Measurements from ENCODE around the gene ZNF550.

The ZNF550 gene

DNA sequence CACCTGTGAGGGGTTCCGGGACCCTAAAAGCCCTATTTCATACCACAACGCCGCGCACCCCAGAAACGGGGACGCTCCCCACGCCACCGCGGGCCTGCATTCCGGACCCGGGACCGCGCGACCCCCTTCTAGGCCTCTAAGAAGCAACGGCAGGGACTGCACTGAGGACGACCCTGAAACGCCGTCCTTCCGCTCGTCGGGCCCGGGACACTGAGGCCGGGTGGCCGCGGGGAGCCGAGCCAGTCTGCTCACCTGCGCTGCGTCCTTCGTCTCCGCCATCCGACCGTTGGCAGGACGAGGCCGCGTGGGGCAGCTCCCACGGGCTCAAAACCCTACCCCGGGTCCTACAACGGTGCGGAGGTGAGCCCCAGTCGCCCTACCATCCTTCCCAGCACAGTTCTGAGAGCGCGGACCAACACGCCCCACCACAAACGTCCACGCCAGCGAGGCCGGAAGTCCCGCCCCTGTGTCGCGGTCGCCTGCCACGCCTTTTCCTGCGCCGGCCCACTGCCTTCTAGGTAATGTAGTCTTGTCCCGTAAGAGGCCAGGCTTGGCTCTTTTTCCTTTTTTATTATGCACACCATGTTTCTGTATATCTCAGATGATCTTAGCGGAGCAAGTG, at the start of gene ZNF550:
Gene ZNF550, minus strand, starts transcription at position 460 of the 622 bp plus-strand sequence. Its CDS starts 181 bp downstream, at position 279.
- DNase-seq: peak; percentile 87 to 91

DNA sequence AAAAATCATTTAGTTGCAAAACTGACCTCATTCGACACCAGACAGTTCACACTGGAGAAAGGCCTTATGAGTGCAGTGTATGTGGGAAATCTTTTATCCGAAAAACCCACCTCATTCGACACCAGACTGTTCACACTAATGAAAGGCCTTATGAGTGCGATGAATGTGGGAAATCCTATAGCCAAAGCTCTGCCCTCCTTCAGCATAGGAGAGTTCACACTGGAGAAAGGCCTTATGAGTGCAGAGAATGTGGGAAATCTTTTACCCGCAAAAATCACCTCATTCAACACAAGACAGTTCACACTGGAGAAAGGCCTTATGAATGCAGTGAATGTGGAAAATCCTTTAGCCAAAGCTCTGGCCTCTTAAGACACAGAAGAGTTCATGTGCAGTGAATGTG, 47.3 kb upstream of the ZNF550 start:
- DNase-seq: no peak

GRCh38 chr19:57599761-57600383, 40.2 kb upstream of the ZNF550 start, which contains the start of gene ZNF530:
Gene ZNF530 (plus strand): TSS chr19:57599885. CDS start chr19:57604346, 4,461 bp downstream.
- peak; percentile 87 to 91 for DNase-seq

DNA sequence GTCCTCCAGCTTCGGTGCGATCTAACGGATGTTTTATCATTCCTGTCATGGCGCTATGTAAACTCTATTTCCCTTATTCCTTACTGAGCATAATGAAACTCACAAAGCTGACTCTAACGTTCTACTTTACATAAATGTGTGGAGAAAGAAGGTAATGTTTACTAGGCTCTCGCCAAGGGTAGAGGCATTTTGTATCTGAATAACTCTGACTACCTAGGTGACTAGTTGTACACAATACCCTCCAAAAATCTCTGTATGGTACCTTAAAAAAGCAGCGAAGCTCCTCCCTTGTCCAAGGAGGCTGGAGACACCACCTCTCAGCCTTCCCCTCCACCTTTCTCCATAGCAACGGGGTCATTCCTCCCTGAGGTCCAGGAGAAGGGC, 39.7 kb upstream of the ZNF550 start:
- DNase-seq: no peak

DNA sequence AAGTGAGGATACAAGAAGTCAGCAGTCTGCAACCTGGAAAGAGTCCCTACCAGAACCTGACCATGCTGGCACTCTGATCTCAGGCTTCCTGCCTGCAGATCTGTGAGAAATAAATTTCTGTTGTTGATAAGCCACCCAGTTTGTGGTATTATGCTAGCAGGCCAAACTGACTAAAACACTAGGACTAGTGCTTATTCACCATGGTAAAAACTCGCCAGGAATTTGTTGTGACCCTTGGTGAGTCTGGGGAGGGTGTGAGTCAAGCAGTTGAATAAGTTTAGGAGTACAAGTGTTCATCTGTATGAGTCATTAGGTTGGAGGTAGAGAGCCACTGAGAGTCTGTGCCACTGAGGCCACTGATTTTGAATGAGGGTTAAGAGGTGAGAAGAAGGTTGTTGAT, 27.9 kb upstream of the ZNF550 start:
- DNase-seq: no peak

- DNase-seq: peak; percentile 93
Measured at GRCh38 chr19:57583521-57584416, 24.1 kb upstream of the ZNF550 start, which contains the start of gene ZIK1. Gene ZIK1 (plus strand): TSS chr19:57584145. CDS start chr19:57584357, 212 bp downstream.

GRCh38 chr19:57583104-57583520, 23.4 kb upstream of the ZNF550 start:
- no peak for DNase-seq

- DNase-seq: peak; percentile 98 to 99
Measured at GRCh38 chr19:57578487-57579205, 19.0 kb upstream of the ZNF550 start, which contains the start of gene ZNF416. Gene ZNF416 (minus strand): TSS chr19:57578911. CDS start chr19:57578704, 207 bp downstream.

DNA sequence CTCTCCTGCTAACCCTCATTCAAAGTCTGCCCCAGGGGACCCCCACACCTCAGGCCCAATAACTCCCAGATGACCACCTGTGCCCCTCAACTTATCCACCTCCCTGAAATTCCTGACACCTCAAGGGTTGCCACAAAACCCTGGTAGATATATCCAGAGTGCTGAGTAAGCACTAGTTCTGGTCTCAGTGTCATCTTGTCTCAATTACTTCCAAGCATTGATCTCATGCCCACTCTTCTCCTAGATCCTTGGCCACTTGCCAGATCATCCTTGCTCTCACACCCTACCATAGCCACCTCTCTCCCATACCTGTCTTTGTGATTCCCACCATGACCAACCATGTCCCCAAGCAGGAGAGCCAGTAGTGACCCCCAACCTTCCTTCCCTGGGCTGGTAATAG, 17.0 kb upstream of the ZNF550 start:
- no peak for DNase-seq

GRCh38 chr19:57572415-57572947, 12.8 kb upstream of the ZNF550 start:
- DNase-seq: no peak

- DNase-seq: no peak
Measured at GRCh38 chr19:57570707-57571106, 11.0 kb upstream of the ZNF550 start.

DNA sequence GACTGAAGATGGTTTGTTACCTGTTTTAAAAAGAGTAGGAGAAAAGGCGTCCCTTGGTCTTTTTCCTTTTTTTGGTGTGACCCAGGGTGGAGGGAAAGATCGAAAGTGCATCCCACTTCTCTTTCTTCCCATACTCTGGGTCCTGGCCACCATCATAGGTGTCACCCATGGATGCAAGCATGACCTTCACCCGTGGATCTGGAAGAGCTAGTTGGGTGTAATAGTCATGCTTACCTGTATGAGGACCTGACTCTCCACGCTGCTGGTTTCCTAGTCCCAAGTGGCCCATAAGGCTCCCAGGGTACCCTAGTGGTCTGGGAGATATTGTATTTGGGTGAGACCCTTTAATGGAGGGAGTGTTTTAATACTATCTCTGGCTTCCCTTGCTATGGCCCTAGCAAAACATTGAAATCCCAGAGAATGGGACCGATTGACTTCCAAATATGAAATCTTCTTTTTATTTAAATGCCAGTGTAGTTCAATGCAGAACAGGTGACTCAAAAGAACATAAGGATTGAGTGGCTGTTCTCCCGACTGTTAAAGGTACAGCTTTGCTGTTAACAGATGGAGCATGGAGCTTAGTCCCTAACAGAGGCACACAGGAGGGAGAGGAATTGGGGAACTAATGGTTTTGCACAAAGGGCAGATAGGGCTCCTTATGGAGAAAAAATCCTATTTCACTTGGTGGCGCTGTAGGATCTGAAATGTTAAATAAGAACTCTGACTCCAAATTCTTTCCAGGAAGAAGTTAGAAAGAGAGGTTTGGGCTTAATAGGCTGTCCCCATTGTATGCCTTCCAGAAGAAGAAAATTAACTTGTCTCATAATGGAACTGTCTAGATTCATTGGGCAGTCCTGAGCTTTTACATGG, 7.0 kb upstream of the ZNF550 start:
- no peak for DNase-seq

GRCh38 chr19:57563547-57563946, 3.9 kb upstream of the ZNF550 start:
- no peak for DNase-seq

DNA sequence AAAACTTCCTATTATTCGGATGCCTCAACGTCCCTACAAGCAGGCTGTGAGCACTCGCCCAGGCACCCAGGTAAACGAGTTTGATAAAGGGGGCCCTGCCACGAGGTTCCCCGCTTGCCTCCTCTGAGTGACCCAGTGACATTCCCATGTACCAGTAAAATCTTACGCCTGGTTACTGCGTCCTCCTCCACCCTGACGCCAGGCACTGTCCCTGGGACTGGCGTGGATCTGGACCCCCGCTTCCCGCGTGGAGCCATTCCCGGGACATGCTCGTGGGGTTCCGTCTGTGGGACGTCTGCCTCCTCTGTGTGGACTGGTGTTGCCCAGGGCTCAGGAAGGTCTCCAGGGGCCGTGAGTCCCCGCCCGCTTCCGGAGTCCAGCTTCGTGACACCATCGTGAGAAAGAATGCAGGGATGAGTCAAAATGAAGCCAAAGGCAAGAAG, 407 bp upstream of the ZNF550 start:
- no peak for DNase-seq

DNA sequence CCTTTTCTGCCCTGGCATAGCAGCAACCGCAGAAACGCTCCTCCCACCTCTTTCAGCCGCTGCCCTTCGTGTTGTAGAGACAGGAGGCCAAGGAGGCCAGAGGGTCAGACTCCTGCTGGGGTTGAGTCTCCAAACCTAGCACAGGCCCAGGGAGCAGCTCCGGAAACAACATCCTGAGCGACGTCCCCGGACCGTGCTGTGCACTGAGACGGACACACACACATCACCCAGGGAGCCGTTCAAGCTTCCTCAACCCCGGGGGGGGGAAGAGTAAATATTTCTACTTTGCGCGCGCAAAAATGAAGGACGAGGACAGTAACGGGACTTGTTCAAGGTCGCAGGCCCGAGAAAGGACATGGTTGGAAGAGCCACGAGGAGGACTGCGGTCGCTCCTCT, 657 bp downstream of the ZNF550 start:
- DNase-seq: peak in 1 of 2 donors; percentile 8

GRCh38 chr19:57558525-57558924, 1.1 kb downstream of the ZNF550 start:
- no peak for DNase-seq

DNA sequence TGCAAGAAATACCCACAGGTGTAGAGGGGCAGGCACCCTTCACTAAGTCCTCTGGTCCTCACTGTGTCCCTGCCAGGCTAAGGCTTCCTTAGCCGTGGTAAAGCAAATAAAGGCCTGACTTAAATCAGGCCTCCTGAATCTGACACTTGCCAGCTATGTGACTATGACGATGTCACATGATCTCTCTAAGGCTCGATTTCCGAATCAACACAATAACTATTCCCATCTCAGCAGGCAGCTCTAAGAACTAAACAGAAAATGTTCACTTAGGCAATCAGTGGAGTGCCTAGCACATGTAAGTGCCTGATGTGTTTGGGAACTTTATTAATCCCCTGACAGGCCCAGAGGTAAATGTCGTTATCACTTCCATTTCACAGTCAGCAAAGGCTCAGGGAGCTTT, 2.0 kb downstream of the ZNF550 start:
- no peak for DNase-seq

DNA sequence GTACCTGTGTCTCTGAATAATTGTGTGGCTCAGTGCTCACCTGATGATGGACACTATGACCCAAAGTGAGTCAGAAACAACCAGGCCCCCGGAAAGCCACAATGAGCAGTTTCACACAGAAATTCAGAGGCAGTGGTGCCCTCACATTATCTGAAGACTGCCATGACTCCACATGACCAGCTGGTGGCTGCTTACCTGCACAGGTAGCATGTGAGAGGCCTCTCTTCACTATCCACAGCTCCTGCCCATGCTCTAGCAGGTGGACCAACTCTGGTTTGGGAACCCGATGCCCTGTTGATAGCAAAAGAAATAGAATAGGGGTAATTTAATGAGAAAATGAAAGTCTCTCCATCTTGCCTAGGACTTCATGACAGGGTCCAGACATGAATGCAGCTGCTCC, 7.2 kb downstream of the ZNF550 start:
- DNase-seq: no peak

- DNase-seq: no peak
Measured at GRCh38 chr19:57546513-57546912, 13.2 kb downstream of the ZNF550 start.

- DNase-seq: no peak
Measured at GRCh38 chr19:57537953-57538547, 21.6 kb downstream of the ZNF550 start.
